GM21786 (cell line): ENCODE measurements around the gene ANKIB1.

Experiments
- ATAC-seq: cut with Tn5 transposase; IDR thresholded peaks from one replicate; pipeline ENCODE4 v1.9.1; 2021; ENCODE audit not compliant: unreplicated experiment

Gene ANKIB1

DNA sequence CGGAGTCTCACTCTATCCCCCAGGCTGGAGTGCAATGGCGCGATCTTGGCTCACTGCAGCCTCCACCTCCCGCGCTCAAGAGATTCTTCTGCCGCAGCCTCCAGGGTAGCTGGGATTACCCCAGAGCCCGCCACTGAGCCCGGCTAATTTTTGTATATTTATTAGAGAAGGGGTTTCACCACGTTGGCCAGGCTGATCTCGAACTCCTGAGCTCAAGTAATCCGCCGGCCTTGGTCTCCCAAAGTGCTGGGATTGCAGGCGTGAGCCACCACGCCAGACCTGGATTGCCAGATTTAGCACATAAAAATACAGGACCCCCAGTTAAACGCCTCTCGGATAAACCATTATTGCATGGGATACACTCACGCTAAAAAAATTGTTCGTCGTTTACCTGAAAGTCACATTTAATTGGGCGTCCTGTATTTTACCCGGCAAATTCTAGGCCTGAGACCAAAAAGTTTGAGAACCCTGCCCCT is 201.1 kb downstream of the ANKIB1 start:
- no peak for ATAC-seq

- peak; percentile 93 for ATAC-seq
Observed at GRCh38 chr7:92447345-92448204, 201.8 kb downstream of the ANKIB1 start, which contains the start of gene GATAD1. Gene GATAD1, plus strand, starts transcription at chr7:92447482. Its CDS starts 248 bp downstream, at chr7:92447730.

- peak; percentile 33 for ATAC-seq
Observed at GRCh38 chr7:92448205-92448747, 202.5 kb downstream of the ANKIB1 start.
